GM13977 (cell line): Measurements from ENCODE around the gene KCND2.
A peak's percentile ranks its signal among the peaks of the same experiment; 100 is the strongest.

ENCODE experiments used
- DNase-seq: peaks from one replicate; pipeline ENCODE4 v3.0.0; 2012; ENCODE audit warnings: low spot score
- in situ Hi-C: fragments of 300-500 bp; cut with MboI; formaldehyde crosslinking; loops from one replicate; pipeline ENCODE4 v1.12.0; 2022; ENCODE audit warnings: low sequenced_read_pairs, low pct_unique_long_range_greater_than_20kb, mixed read lengths, inconsistent platforms; ENCODE audit not compliant: unreplicated experiment
- TF ChIP-seq, protein P1 (sequence below): IDR thresholded peaks from 2 replicates; pipeline ENCODE4 v1.5.1; 2012; ENCODE audit warnings: mild to moderate bottlenecking, control low read depth; ENCODE audit not compliant: insufficient read depth; ENCODE audit errors: extremely low read depth, missing control alignments

The KCND2 gene

DNA sequence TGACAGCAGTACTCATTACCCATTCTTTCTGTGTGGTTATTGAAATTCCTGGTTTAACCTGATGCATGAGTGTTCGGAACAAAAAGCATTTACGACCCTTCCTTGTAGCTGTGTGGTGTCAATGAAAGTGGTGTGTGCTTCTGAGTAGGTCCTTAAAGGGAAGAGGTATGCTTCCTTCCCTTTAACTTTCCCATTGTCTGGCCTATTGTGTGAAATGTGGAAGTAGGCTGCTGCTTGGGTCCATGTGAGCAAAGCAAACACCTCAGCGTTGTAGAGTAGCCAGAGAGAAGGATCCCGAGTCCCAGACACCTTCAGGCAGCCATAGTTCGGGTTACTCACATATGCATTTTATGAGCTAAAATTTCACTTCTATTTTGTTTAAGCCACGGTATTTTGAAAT lies 510.3 kb downstream of the KCND2 start:
- in situ Hi-C loops, result loop anchor here (25.0 kb wide), 1 partner anchor 329 kb away; no protein-coding TSS in a partner anchor
- no peak for DNase-seq

DNA sequence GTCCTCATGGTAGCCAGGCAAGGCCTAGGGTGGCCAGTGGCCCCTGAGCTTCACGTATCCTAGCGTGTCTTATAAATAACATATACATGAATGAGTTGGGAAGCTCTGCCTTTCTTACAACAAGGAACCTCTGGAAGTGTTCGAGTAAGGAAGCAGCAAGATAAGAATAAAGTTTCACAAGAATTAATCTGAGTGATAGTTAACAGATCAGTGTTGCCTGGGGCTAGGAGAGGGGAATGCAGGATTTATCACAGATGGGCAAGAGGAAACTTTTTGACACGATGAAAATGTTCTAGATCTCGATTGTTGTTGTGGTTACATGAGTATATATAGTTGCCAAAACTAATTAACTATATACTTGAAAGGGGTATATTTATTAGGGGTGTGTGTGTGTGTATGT lies 510.7 kb downstream of the KCND2 start:
- TF ChIP-seq, protein P1, sequence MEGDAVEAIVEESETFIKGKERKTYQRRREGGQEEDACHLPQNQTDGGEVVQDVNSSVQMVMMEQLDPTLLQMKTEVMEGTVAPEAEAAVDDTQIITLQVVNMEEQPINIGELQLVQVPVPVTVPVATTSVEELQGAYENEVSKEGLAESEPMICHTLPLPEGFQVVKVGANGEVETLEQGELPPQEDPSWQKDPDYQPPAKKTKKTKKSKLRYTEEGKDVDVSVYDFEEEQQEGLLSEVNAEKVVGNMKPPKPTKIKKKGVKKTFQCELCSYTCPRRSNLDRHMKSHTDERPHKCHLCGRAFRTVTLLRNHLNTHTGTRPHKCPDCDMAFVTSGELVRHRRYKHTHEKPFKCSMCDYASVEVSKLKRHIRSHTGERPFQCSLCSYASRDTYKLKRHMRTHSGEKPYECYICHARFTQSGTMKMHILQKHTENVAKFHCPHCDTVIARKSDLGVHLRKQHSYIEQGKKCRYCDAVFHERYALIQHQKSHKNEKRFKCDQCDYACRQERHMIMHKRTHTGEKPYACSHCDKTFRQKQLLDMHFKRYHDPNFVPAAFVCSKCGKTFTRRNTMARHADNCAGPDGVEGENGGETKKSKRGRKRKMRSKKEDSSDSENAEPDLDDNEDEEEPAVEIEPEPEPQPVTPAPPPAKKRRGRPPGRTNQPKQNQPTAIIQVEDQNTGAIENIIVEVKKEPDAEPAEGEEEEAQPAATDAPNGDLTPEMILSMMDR, result no peak
- no peak for DNase-seq
- in situ Hi-C loops, result loop anchor here (25.0 kb wide), 1 partner anchor 329 kb away; no protein-coding TSS in a partner anchor

More for the DNA sequence above, 510.3 kb downstream of the KCND2 start:
- TF ChIP-seq, protein P1, result no peak

DNA sequence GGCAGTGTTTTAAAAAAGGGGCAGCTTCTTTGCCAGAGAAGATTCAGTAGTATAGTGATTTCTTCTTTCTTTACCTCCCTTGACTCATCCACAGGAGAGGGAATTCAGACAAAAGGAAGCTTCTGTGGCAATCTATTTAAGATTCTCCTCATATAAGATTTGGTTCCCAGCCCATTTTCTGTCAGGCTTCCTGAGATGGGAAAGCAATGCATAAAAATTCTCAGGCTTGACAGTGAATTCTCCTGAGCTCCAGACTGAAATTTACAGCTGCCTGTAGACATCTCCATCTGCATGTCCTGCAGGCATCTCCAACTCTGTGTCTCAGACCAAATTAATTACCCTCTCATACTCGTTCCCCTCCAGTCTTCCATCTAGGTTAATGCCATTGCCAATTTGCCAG lies 512.1 kb downstream of the KCND2 start:
- TF ChIP-seq, protein P1, result no peak
- no peak for DNase-seq
- in situ Hi-C loops, result loop anchor here (25.0 kb wide), 1 partner anchor 327 kb away; no protein-coding TSS in a partner anchor

DNA sequence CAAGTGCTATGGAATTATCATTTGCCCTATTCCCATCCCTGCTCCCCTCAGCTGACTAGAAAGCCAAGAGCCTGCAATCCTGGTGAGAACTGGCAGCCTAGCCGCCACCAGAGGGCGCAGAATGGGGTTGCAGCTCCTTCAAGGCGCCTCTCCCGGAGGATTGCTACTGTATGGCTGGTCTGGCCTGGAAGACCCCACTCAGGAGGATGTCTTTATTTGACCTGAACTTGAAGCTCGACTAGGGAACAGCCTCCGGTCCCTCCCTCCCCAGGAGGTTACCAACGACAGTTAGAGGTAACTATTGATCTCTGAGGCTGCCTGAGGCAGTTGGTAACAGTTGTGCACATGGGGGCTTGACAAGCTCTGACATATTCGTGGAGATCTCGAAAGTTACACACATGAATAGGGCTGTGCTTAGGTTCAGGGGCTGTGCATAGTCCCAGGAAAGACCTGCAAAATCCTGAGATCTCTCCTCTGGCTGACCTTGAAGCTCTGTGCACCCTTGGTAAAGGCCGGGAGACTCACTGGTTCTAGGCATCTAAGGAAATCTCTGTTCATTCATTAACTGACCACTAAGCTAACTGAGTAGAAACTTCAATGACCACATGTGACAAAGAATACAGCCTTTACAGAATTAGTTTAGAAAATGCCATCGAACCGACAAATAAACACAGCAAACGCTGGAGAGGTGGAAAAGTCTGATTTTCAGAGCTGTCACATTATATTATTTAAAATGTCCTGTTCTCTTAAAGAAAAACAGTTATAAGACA lies 519.3 kb downstream of the KCND2 start:
- TF ChIP-seq, protein P1, result peak; percentile 97
- peak; percentile 35 for DNase-seq
- in situ Hi-C loops, result loop anchor here (25.0 kb wide), 1 partner anchor 320 kb away; no protein-coding TSS in a partner anchor

DNA sequence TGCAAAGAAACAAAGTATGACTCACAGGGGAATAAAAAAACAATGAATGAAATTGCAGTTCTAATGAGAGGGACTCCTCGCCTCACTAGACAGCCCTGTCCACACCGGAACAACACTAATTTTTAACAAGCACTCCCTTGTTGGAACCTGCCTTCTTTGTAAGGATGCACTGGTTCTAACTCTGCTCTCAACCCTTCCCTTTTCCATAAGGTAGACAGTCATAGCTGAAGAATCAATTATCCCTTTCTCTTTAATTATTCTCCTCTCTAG lies 519.8 kb downstream of the KCND2 start:
- TF ChIP-seq, protein P1, result no peak
- in situ Hi-C loops, result loop anchor here (25.0 kb wide), 1 partner anchor 320 kb away; no protein-coding TSS in a partner anchor
- DNase-seq, result no peak

DNA sequence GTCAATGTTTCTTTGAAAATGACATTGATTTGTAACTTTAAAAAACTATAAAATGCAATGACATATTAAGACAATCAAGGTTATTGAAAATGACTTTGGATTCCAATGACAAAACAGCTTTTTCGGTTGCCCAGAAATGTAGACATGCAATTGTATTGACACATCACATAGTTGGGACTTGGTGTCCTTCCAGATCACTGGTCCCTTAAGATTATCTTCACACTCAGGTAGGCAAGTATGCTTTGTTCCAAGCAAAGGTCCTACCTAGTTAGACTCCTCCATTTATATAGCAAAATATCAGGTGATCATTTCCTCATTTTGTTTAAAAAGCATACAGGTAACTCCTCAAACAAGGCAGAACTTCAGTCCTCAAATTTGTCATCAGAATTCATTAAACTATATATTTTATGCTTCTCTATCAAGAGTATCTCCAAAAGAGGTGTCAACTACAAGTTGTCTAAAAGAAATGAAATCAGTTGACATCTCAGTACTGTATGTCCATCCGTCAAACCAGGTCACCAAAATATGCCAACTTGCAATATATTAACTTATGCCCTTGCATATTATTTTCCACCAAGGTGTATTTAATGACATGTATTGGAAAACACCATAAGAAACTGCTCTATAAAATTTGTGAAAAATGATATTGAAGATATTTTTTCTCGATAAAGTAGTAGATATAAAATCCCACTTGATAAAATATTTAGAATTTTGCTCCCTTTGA lies 520.4 kb downstream of the KCND2 start:
- TF ChIP-seq, protein P1, result no peak
- no peak for DNase-seq
- in situ Hi-C loops, result loop anchor here (25.0 kb wide), 1 partner anchor 319 kb away; no protein-coding TSS in a partner anchor
